Activated CD8-positive, alpha-beta memory T cell treated with anti-CD3 and anti-CD28 coated beads for 4 hours (primary cell): ENCODE results near the gene COG5.
"Not testable (repeated sequence)": the region's sequence is repeated elsewhere in the genome, so short reads cannot be mapped to it uniquely, and the experiment has no call there.

Experiments used
- DNase-seq, 2 donors: peaks; one replicate each; pipeline ENCODE4 v3.0.0-alpha.2; 2020; ENCODE audit warnings: low read depth in 2 of 2

Gene COG5

DNA sequence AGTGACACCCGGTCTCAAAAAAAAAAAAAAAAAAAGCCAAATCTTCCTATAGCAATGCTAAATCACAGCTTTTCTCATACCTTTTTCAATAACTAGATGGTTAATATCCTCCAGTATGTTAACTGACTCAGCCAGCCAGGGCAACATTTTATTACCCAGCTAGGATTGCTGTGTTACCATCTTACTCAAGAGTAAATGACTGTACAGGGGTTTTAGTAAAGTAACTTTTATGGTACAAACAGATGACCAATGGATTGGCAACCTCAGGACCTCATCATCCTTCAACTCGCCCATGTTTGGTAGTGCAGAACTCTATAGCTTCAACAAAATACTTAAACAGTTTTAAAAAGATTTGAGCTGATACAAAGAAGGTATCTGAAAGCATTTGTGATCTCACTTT lies 335.4 kb downstream of the COG5 start:
- no peak for DNase-seq

DNA sequence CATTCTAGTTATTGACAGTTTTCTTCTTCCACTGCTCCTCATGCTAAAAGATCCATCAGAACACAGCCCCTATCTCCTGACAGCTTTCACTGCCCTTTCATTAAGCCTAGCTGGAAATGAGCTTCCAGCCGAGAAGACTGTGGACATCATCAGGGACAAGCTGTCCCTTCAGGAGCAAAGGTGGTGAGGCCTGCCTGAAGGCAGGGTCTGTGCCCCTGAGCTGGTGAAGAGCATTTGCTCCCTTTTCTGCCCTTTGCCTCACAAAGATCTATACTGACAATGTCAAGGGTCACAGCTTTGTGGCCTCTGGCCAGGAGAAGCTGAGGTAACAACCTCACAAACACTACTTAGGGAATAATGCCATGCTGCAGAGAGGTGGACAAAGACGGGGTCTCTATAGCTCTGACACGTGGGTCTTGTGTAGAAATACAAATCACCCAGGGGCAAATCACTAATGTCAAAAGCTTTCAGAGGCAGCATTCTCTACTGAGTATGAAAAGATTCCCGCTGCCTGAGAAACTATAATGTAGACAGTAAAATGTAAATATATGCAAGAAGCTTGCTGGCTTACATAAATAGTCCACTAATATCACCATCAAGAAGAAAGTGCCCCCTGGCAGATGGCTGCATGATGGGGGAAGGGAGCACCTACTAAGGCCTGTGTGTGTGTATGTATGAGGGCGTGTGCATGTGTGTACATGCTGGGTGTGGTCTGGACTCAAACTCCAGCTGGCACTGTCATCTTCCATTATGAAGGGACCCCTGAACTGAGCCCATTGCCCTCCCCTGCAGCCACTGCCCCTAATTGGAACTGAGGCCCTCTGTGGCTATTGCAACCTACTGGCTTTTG lies 339.1 kb downstream of the COG5 start:
- no peak for DNase-seq

DNA sequence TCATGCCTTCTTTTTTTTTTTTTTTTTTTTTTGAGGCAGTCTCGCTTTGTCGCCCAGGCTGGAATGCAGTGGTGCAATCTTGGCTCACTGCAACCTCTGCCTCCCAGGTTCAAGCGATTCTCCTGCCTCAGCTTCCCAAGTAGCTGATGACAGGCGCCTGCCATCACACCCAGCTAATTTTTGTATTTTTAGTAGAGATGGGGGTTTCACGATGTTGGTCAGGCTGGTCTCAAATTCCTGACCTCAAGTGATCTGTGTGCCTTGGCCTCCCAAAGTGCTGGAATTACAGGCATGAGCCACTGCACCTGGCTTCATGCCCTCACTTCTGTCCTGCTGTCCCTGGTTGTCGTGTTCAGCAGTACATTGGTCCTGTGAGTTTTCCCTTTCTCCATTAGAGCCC lies 342.9 kb downstream of the COG5 start:
- not testable (repeated sequence) for DNase-seq

DNA sequence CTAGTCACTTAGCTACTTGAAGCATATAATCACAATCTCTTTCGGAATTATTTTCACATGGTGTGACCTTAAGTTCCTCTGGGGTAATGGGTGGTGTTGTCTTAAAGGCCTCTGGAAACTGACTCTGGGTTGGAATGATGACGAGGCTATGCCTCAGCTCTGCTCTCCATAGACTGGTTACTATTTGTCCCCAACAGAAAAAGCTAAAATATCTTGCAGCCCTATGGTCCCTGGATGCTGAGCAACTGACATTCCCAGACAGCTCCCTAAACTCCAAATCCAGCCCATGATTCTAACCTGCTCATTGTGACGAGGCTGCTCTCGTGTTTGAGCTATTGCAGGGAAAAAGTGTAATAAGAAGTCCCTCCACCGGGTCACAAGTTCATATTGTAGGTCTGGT lies 343.4 kb downstream of the COG5 start:
- no peak for DNase-seq

DNA sequence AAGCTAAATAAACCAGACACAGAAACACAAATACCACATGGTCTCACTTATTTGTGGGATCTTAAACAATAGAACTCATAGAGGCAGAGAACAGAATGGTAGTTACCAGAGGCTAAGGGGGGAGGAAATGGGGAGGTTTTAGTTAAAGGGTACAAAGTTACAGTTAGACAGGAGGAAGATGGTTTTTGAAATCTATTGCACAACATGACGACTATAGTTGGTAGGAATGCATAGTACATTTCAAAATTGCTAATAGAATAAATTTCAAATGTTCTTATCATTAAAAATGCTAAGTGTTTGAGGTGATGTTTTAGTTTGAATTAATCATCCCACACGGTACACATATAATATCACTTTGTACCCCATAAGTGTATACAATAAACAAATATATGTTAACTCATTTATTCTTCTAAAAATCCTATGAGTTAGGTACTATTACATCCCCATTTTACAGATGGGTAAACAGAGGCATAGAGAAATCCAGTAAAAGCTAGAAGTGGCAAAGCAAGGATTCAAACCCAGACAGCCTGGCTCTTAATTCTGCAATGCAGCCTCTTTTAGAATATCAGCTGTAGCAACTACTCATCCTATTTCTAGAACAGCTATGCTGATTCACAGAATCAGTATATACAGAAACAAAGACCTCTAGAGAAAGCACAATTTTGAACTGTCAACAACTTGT lies 344.0 kb downstream of the COG5 start:
- DNase-seq, result no peak

DNA sequence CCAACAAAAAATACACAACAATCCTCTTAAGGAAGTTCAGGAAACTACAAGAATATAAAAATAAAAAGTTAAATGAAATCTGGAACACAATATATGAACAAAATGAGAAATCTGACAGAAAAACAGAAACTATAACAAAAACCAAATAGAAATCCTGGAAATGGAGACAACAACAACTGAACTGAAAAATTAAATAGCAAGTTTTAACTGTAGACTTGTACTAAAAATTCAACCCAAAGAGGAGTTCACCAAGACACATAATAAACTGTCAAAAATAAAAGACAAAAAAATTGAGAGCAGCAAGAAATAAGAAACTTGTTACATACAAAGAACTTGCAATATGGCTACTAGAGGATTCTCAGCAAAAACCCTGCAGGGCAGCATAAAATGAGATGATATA lies 349.8 kb downstream of the COG5 start:
- DNase-seq, result no peak

DNA sequence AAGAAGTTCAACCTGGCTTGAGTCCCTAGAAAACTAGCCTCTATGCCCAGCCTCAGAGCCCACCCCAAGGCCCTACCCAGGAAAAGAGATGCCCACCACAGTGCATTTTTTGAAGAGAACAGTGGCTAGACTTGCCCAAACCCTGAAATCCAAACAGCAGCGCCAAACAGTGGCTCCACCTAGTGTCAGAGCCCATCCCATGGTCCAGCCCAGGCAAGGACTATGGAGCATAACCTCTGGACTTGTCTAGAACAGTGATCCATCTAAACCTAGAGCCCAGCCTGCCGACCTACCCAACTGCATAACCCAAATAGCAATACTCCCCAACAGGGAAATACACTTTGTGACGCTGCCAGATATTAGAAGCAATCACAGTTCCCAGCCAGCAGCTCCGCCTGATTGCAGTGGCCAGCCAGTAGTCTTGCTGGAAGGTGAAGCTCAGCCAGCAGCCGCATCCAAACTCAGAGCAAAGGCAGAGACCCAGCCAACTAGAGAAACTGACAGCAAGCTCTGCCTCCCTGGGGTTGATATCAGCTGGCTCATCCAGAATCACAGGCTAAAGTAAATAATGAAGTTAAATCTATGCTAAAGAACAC lies 350.4 kb downstream of the COG5 start:
- DNase-seq, result no peak

DNA sequence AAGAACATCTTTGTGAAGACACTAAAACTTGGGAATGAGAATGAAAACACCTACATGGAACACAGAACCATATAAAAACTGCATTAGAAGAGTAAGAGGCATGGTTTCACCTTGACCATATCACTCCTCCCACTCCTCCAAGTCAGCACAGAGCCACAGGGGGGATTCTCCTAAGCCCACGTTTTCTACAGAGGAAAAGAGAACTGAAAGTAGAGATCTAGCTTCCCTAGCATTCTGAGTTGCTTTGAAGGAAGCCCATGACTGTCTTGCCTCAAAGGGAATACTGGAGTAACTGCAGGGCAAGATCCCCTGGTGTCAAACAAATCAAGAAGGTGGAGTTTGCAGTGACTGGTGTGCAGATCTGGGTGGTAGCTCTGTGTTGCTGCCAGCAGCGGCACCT lies 351.0 kb downstream of the COG5 start:
- no peak for DNase-seq

DNA sequence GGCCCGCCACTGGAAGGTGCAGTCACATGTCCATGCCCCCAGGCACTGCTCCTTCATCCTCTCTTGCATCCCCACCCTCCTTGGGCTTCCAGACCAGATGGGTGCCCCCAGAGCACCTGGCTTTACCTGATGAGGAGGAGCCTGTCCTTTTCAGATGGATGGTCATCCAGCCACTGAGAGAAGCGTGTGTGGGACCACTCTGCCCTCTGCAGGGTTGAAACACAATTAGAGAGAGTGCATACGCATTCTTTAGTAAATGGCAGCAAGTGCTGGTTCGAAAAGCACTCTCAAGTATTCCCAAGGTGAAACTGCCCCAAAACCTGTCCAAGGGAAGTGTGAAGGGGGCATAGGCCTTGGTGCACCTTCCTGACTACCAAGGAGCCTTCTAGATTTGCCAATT lies 353.3 kb downstream of the COG5 start:
- DNase-seq, result no peak

DNA sequence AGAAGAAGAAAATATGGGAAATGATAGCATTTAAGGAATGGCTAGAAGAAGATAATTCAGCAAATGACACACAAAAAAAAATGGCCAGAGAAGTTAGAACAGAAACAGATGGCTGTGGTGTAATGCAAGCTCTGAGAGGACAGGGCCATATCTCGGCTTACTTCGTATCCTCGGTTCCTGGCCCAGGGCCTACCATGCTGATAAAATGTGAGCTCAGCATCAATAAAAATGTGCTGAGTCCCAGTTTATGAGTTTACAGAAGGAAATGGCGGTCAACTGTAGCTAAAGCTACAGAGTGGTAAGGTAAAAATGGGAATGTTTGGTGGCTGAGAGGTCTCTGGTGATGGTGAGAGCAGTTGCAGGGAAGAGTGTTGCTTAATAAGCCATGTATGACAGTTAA lies 354.2 kb downstream of the COG5 start:
- DNase-seq, result no peak

DNA sequence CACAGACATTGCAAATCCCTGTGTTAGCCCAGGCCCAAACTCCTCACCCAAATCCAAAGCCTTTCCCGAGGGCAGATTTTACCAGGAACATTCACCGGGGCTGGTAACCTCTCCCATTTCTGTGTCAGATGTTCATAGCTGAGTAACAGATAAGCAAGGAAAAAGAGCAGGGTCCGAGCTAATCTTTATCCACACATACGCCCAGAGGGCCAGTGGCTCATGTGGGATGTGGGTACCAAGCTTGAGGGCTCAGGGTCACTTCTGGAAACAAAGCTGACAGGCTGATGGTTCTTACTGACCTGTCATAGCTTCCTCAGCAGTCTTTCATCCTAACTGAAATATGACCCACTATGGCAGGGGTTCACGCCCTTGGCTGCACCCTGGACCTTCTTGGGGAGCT lies 355.2 kb downstream of the COG5 start:
- DNase-seq, result no peak

DNA sequence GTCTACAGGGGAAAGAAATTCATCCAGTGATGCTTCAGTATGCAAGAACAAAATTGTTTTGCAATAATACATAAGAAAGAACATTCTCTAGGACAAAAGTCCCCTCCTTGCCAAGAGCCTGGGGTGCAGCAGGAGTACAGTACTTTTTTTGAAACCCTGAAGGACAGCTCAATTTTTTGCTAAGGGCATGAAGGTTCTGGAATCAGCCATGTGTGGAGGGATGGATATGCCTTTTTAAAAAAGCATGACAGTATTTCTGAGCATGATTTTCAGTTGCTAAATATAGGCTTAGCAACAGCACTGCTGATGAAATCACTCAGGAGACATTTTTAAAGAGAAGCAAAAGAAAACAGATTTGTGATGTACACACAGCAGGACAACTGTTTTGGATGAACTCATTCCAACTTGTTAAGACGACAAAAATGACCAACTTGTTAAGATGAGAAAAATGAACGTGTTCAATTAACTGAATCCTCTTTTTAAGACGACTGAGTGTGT lies 355.6 kb downstream of the COG5 start:
- no peak for DNase-seq

DNA sequence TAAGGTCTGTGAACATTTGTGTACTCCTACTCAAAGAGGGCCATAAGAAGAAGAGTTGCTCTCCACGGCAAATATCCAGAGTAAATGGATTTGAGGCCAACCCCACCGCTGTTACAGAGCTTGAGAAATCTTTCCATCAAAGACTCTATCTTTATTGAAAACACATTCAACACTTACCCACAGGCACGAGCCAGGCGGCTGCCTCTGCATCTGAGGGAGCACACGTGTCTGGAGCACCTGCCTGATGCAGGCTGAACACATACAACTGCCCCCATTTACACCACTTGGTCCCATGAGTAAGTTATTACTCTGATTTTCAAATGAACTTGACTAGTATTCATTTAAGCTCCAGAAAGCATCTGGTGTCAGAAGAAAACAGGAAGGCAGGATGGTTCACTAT lies 356.3 kb downstream of the COG5 start:
- no peak for DNase-seq

DNA sequence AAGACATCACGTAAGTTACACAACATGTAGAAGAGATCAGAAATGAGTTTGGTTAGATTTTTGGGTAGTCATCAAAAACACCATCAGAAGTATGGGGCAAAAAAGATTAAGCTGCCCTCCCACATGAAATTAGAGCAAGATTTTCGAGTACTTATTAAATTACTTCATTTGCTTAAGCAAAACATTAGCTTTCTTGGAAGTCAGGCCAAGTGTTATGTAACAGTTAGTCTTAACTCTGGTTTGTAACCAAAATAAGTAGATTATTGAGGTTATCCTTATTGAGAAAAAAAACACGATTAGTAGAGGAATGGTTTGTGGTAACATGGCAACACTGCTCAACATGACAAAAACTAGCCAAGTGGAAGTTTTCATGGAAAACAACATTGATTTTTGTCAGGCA lies 357.0 kb downstream of the COG5 start:
- DNase-seq, result no peak

DNA sequence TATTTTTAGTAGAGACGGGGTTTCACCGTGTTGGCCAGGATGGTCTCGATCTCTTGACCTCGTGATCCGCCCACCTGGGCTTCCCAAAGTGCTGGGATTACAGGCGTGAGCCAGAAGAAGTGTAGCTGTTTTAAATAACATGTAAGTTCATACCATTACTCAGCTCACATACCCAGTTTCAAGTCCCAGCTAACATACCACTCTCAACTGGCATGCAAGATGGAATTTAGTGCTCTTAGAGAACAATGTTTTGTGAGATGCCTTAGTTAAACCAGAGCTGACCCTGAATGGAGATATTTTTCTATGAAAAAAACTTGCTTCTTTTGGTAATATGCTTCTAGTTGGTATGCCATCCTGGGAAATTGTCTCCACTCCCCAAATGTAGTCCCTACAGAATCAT lies 357.6 kb downstream of the COG5 start:
- DNase-seq, result no peak

DNA sequence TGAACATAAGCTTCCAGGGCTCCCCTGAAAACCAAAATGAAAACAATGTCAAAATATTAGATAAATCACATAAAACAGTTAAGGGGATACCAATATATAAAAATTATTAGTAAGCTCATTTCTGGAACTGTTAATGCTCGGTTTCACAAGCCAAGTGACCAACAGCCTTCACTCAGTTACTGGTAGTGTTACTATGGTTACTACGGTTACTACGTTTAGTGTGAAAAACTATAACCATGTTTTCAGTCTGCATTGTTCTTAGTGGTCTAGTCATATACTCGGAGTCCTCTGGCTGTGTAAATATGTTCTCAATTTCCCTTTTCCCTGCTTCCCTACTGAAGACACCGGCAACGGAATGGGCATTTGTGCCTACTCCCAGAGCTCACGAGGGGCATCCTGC lies 360.1 kb downstream of the COG5 start:
- DNase-seq, result no peak

DNA sequence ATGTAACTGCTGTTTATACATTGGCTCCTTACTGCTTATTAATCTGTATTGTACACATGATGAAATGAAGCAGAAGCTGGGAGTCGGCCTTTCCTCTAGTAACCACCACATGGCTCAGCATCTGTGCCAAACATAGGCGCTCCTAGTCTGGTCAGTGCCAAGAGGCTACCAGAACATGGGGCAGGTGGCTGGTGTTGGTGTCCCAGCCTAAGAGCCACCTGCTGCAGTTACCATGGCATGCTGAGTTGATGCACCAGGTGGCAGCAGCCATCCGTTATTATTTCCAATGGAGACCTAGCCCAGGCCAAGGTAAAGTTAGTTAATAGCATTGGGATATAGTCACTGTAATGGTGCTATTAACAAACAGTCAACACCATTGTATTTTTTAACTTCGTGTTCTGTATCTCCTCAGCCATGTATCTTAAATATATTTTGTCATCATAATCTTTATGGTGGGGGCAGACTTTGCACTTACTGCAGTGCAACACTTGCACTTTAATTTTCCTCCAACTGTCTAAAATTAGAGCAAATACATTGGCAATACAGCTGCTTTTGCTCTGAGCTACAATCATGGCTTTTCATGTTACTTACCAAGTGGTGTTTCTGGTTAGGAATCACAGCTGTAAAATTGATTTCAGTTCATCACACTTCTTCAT lies 361.8 kb downstream of the COG5 start:
- DNase-seq, result no peak

DNA sequence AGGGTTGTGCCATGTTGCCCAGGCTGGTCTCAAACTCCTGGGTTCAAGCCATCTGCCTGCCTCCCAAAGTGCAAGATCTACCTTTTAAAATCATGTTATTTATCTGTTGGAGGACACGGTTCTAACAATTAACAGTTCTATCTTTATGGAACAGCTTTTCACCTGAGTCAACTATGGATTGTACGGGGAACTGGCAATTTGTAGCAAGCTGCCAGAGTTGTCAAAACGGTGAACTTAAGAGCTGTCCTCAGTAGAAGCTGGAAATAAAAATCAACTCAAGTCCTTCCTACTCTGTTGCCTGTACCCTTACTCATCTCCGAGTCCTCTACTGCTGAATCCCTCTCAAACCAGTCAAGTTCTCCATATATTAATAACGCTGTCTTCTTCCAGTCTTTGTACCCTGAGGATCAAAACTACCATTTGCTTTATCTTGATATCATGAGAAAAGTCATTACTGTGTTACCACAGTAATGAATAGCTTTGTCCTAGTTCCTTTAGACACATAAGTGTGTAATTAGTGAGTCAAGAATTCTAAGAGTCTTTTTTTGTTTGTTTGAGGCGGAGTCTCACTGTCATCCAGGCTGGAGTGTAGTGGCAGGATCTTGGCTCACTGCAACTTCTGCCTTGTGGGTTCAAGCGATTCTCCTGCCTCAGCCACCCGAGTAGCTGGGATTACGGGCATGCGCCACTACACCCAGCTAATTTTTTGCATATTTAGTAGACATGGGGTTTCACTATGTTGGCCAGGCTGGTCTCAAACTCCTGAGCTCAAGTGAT lies 366.7 kb downstream of the COG5 start:
- DNase-seq, result no peak

DNA sequence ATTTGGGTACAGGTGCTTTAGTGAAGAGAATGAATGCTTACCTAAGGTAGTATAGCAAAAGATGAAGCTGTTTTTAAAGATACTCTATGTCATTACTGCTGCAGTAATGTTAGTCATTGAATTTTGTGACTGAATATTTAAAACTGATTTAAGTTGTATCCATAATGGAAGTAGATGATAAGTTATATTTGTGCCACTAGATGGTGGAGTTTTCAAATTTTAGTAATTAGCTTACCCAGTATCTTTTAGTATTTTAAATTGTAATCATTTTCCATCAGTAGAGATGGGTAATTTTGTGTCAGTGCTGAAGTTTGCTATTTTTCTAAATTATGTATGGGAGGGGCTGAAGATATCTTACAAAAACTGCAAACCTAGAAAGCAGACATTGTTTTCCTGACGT lies 369.7 kb downstream of the COG5 start:
- DNase-seq, result no peak

DNA sequence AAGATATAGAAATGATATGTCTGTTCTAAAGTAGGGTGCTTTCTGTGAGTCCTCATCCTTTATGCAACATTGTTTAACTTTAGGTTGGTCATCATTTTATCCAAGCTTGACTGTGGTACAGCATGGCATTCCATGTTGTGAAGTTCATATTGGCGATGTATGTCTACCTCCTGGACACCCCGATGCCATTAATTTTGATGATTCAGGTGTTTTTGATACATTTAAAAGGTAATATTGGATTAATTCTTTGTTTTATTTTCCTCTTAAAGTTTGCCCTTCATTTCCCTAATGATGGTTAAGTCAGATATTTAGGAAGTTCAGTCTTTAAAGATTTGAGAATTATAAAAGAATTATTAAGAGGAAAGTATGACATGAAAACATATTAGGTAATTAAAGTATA lies 373.6 kb downstream of the COG5 start:
- DNase-seq, result no peak

DNA sequence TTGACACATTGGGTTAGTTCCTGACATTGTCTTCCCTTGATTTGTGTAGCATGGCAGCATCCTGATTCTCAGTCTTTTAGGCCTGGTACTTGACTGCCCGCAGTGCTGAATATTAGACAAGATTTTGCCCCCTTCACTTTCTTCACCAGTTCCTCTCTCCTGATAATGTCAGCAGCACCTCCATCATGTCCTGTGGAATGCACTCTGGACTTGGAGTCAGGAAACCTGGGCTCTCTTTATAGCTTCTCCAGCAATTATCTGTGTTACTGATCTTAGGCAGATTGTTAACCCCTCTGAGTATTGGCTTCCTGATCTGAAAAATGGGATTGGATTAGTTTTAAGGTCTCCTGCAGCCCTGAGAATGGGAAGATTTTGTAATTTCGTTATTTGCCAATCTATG lies 375.9 kb downstream of the COG5 start:
- DNase-seq, result no peak

DNA sequence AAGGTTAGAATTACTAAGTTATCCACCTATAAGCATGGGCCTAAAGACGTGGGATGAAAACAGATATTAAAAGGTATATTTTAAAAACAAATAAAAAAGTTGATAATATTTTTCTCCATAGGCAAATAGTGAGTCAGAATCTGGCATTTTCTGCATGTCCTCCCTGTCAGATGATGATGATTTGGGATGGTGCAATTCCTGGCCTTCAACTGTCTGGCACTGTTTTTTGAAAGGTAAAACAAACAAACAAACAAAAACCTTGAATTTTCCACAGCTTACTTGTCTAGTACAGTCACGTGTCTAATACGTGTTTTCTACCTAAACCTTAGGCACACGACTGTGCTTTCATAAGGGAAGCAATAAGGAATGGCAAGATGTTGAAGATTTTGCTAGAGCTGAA lies 377.5 kb downstream of the COG5 start:
- DNase-seq, result no peak
